Thymus (tissue), 11 donors: ENCODE data around the gene SERPINA6. TPM values are rescaled to one million over a fixed set of nuclear protein-coding genes. Genes with fewer than 3 reads are reported as not detected.
"Not testable (repeated sequence)": the region's sequence is repeated elsewhere in the genome, so short reads cannot be mapped to it uniquely, and the experiment has no call there.

Experiments
- DNase-seq, 9 donors: peaks; one replicate each; pipeline ENCODE4 v3.0.0-alpha.2; 2013; ENCODE audit warnings: low spot score in 9 of 9, low read depth in 6 of 9, missing footprints in 1 of 9
- H3K27ac ChIP-seq, 2 donors: one replicate each; pipeline ENCODE4 v1.5.1; 2013; ENCODE audit warnings: control low read depth in 1 of 2, low read depth in 1 of 2, low read length in 1 of 2, mild to moderate bottlenecking in 1 of 2, moderate library complexity in 1 of 2
- H3K27me3 ChIP-seq, 2 donors: one replicate each; pipeline ENCODE4 v1.5.1; 2013; ENCODE audit warnings: low read length in 1 of 2; ENCODE audit not compliant: control insufficient read depth in 2 of 2, insufficient read depth in 1 of 2
- H3K36me3 ChIP-seq, 2 donors: one replicate each; pipeline ENCODE4 v1.5.1; 2013; ENCODE audit warnings: low read length in 1 of 2, mild to moderate bottlenecking in 1 of 2, moderate library complexity in 1 of 2; ENCODE audit not compliant: control insufficient read depth in 2 of 2, insufficient read depth in 2 of 2
- H3K4me1 ChIP-seq, 2 donors: one replicate each; pipeline ENCODE4 v1.5.1; 2013; ENCODE audit warnings: low read length in 2 of 2; ENCODE audit not compliant: control insufficient read depth in 2 of 2, insufficient read depth in 2 of 2
- H3K4me3 ChIP-seq, 2 donors: one replicate each; pipeline ENCODE4 v1.5.1; 2013; ENCODE audit warnings: low read length in 2 of 2, control low read depth in 1 of 2, mild to moderate bottlenecking in 1 of 2
- H3K9me3 ChIP-seq, 2 donors: one replicate each; pipeline ENCODE4 v1.5.1; 2013; ENCODE audit warnings: low read length in 1 of 2, mild to moderate bottlenecking in 1 of 2; ENCODE audit not compliant: control insufficient read depth in 2 of 2, insufficient read depth in 1 of 2
- WGBS: extraction: QIAGEN DNeasy Blood & Tissue Kit; methylation state at CpG from one replicate; pipeline ENCODE4 v1.1.7; 2013; 5-methylcytosine and 5-hydroxymethylcytosine counted together
- polyA plus RNA-seq: library from polyadenylated mRNA; stranded (reverse); fragments of 200-250 nt; gene quantifications from one replicate; pipeline ENCODE4 v1.2.3, GENCODE V29; 2013
- total RNA-seq: library from RNA; stranded (reverse); fragments of 120-200 nt; gene quantifications from one replicate; pipeline ENCODE4 v1.2.4, GENCODE V29; 2013
- donor health status: healthy.

Gene SERPINA6
- total and polyA plus RNA-seq, 2 donors: 0.33 to 0.91 TPM

GRCh38 chr14:94269156-94269555, 54.0 kb downstream of the SERPINA6 start:
- Histone ChIP-seq H3K4me1 (no peaks in the 10 kb centered on the region), H3K27ac (no peak overlapping the region), H3K27me3 (no peaks in the 10 kb centered on the region), H3K36me3 (no peaks in the 10 kb centered on the region), H3K4me3 (no peak overlapping the region), H3K9me3 (no peaks in the 10 kb centered on the region)
- no peak for DNase-seq
- WGBS: 92% methylated on average over 10 of the region's 10 CpGs

GRCh38 chr14:94268582-94268981, 54.6 kb downstream of the SERPINA6 start:
- not testable (repeated sequence) for H3K4me1 ChIP-seq, H3K36me3 ChIP-seq, H3K27ac ChIP-seq, DNase-seq, H3K27me3 ChIP-seq, H3K4me3 ChIP-seq, H3K9me3 ChIP-seq
- 88% methylated on average over 7 of the region's 7 CpGs for WGBS

- no peaks in the 10 kb centered on the region for H3K27me3 ChIP-seq
- no peaks in the 10 kb centered on the region for H3K36me3 ChIP-seq
- 99% methylated on average over 1 of the region's 1 CpG for WGBS
- DNase-seq: no peak
- H3K4me3 ChIP-seq: no peak overlapping the region
- H3K27ac ChIP-seq: no peak overlapping the region
- H3K9me3 ChIP-seq: no peaks in the 10 kb centered on the region
- no peaks in the 10 kb centered on the region for H3K4me1 ChIP-seq
Measured at GRCh38 chr14:94267352-94267751, 55.8 kb downstream of the SERPINA6 start.

GRCh38 chr14:94264195-94264594, 58.9 kb downstream of the SERPINA6 start:
- not testable (repeated sequence) for H3K4me3 ChIP-seq, H3K36me3 ChIP-seq, H3K27me3 ChIP-seq, DNase-seq, H3K27ac ChIP-seq, H3K9me3 ChIP-seq, H3K4me1 ChIP-seq
- 96% methylated on average over 3 of the region's 3 CpGs for WGBS

Other genes starting within 250 kb of the SERPINA6 start
- gene DDX24, start 242.1 kb downstream of the SERPINA6 start, total RNA-seq: 191 TPM
- 103 TPM for gene DDX24, start 242.1 kb downstream of the SERPINA6 start, polyA plus RNA-seq
- gene IFI27L1, start 242.0 kb downstream of the SERPINA6 start, total RNA-seq: 26.4 TPM
- 16.7 TPM for gene IFI27L1, start 242.0 kb downstream of the SERPINA6 start, polyA plus RNA-seq
- 360 TPM for gene IFI27, start 212.6 kb downstream of the SERPINA6 start, total RNA-seq
- 839 TPM for gene IFI27, start 212.6 kb downstream of the SERPINA6 start, polyA plus RNA-seq
- gene IFI27L2, start 193.7 kb downstream of the SERPINA6 start, total RNA-seq: 79.1 TPM
- gene IFI27L2, start 193.7 kb downstream of the SERPINA6 start, polyA plus RNA-seq: 118 TPM
- 0.24 TPM for gene PPP4R4, start 149.0 kb downstream of the SERPINA6 start, total RNA-seq
- 1.3 TPM for gene PPP4R4, start 149.0 kb downstream of the SERPINA6 start, polyA plus RNA-seq
- 0.05 TPM for gene SERPINA10, start 30.1 kb downstream of the SERPINA6 start, total RNA-seq
- gene SERPINA10, start 30.1 kb downstream of the SERPINA6 start, polyA plus RNA-seq: 0.14 TPM
- not detected for gene SERPINA2, start 43.4 kb upstream of the SERPINA6 start, total RNA-seq
- gene SERPINA2, start 43.4 kb upstream of the SERPINA6 start, polyA plus RNA-seq: 0.09 TPM
- 9.4 TPM for gene SERPINA1, start 65.3 kb upstream of the SERPINA6 start, total RNA-seq
- 26.8 TPM for gene SERPINA1, start 65.3 kb upstream of the SERPINA6 start, polyA plus RNA-seq
- 0.14 TPM for gene SERPINA11, start 129.5 kb upstream of the SERPINA6 start, total RNA-seq
- gene SERPINA11, start 129.5 kb upstream of the SERPINA6 start, polyA plus RNA-seq: 0.11 TPM
- 0.05 TPM for gene SERPINA9, start 152.9 kb upstream of the SERPINA6 start, total RNA-seq
- 0.59 TPM for gene SERPINA9, start 152.9 kb upstream of the SERPINA6 start, polyA plus RNA-seq
- 0.05 TPM for gene SERPINA12, start 186.1 kb upstream of the SERPINA6 start, total RNA-seq
- gene SERPINA12, start 186.1 kb upstream of the SERPINA6 start, polyA plus RNA-seq: 0.71 TPM
- gene SERPINA4, start 238.1 kb upstream of the SERPINA6 start, total RNA-seq: 0.52 TPM
- gene SERPINA4, start 238.1 kb upstream of the SERPINA6 start, polyA plus RNA-seq: 0.41 TPM